OCI-LY1 (cell line): Measurements from ENCODE around the gene ZNF148.

ENCODE experiments used
- CTCF ChIP-seq: fragments of 200-600 bp; sonication (generic), shearing (Covaris generic); IDR thresholded peaks from 2 replicates; pipeline ENCODE4 v1.5.1; 2017; ENCODE audit warnings: mild to moderate bottlenecking, antibody characterized with exemption, low read length, moderate library complexity, mixed read lengths
- EZH2 ChIP-seq: fragments of 200-600 bp; sonication (generic), shearing (Covaris generic); IDR thresholded peaks from 2 replicates; pipeline ENCODE4 v1.8.0; 2017; ENCODE audit warnings: borderline replicate concordance, mixed run types, mild to moderate bottlenecking, antibody characterized with exemption, low read length, moderate library complexity, mixed read lengths

GRCh38 chr3:125187599-125187910 is 187.6 kb downstream of the ZNF148 start:
- TF ChIP-seq CTCF (no peak), EZH2 (no peak)
